ENCODE data around the gene PEX5L. TPM values are rescaled to one million over a fixed set of nuclear protein-coding genes. Genes with fewer than 3 reads are reported as not detected.
A peak's percentile ranks its signal among the peaks of the same experiment; 100 is the strongest.

The PEX5L gene
- total and polyA plus RNA-seq, 2 experiments from 2014 or later: 0.13 to 0.63 TPM

DNA sequence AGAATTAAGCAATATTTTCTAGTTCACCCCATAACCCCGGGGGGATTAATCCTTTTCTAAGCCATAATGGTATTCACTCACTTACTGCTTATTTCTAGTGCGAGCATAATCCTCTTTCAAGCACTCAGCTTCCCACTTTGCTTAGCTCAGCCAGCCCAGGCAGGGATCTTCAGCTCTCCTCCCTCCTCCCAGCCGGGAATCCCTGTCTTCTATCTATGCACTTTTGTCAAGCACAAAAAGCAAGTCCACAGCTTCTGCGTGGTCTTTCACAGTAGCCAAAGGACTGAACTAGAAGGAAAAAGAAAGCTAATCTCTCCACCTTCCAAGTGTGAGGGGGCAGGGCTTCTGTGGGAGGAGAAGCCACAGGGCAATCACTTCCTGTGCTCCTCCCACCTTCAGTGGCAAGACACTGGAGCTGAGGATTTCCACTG lies 62.8 kb downstream of the PEX5L start:
- Histone ChIP-seq H3K27me3 (no peaks in the 10 kb centered on the region), H3K79me2 (no peaks in the 10 kb centered on the region), H2AFZ (peak overlapping the region; percentile 33), H3K36me3 (replicated peaks; ENCODE audit: insufficient read depth, low read depth) (no peaks in the 10 kb centered on the region), H3K9me3 (ENCODE audit: low read depth) (no peaks in the 10 kb centered on the region), H3K9me2 (replicated peaks; ENCODE audit: insufficient read depth) (no peaks in the 10 kb centered on the region), H3K4me2 (peak overlapping the region; percentile 15), H4K20me1 (ENCODE audit: insufficient read depth, poor library complexity, severe bottlenecking) (no peaks in the 10 kb centered on the region), H3K4me1 (ENCODE audit: insufficient read depth) (no peaks in the 10 kb centered on the region), H3K27ac (no peak overlapping the region), H3K4me3 (no peak overlapping the region)
- peak; percentile 7 for DNase-seq (ENCODE audit: low spot score)
- TF ChIP-seq, protein P1, sequence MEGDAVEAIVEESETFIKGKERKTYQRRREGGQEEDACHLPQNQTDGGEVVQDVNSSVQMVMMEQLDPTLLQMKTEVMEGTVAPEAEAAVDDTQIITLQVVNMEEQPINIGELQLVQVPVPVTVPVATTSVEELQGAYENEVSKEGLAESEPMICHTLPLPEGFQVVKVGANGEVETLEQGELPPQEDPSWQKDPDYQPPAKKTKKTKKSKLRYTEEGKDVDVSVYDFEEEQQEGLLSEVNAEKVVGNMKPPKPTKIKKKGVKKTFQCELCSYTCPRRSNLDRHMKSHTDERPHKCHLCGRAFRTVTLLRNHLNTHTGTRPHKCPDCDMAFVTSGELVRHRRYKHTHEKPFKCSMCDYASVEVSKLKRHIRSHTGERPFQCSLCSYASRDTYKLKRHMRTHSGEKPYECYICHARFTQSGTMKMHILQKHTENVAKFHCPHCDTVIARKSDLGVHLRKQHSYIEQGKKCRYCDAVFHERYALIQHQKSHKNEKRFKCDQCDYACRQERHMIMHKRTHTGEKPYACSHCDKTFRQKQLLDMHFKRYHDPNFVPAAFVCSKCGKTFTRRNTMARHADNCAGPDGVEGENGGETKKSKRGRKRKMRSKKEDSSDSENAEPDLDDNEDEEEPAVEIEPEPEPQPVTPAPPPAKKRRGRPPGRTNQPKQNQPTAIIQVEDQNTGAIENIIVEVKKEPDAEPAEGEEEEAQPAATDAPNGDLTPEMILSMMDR (IDR thresholded peaks at IDR 0.05; ENCODE audit: poor library complexity): no peak
- no peak for TF ChIP-seq EZH2phosphoT487 (IDR thresholded peaks at IDR 0.05; ENCODE audit: low read depth, severe bottlenecking, unreplicated experiment)
- WGBS (ENCODE audit: low lambda C conversion rate, missing lambda C conversion rate): 28% methylated on average over 4 of the region's 4 CpGs

GRCh38 chr3:179972881-179973423 lies 63.8 kb downstream of the PEX5L start:
- 87% methylated on average over 2 of the region's 2 CpGs for WGBS (ENCODE audit: low lambda C conversion rate, missing lambda C conversion rate)
- Histone ChIP-seq H2AFZ (no peak overlapping the region), H3K4me3 (no peak overlapping the region), H3K36me3 (replicated peaks; ENCODE audit: insufficient read depth, low read depth) (no peaks in the 10 kb centered on the region), H3K79me2 (no peaks in the 10 kb centered on the region), H3K9me3 (ENCODE audit: low read depth) (no peaks in the 10 kb centered on the region), H3K4me1 (ENCODE audit: insufficient read depth) (no peaks in the 10 kb centered on the region), H3K27me3 (no peaks in the 10 kb centered on the region), H3K4me2 (no peak overlapping the region), H3K9me2 (replicated peaks; ENCODE audit: insufficient read depth) (no peaks in the 10 kb centered on the region), H3K27ac (no peak overlapping the region), H4K20me1 (ENCODE audit: insufficient read depth, poor library complexity, severe bottlenecking) (no peaks in the 10 kb centered on the region)
- no peak for DNase-seq (ENCODE audit: low spot score)
- no peak for TF ChIP-seq EZH2 (IDR thresholded peaks at IDR 0.05; ENCODE audit: borderline replicate concordance)
- TF ChIP-seq EZH2phosphoT487 (IDR thresholded peaks at IDR 0.05; ENCODE audit: low read depth, severe bottlenecking, unreplicated experiment): no peak
- TF ChIP-seq, protein P1 (IDR thresholded peaks at IDR 0.05; ENCODE audit: poor library complexity): no peak

DNA sequence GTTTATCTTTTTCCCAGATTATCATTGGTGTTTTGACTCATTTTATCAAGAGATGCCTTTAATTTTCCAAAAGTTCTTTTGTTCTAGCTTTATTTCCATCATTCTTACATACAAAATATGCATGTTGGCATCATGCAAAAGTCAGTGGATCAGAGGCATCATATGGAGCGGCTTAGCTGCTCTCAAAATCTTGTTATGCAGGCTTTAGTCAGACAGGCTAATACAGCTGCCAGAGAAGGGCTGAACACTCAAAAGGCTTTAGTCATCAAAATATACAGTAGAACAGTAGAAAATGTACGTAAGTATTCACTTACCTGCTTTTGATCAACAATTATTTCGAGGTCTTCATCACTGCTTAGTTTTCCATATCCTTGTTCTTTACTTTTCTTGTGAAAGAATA lies 65.5 kb downstream of the PEX5L start:
- Histone ChIP-seq H3K4me3 (no peak overlapping the region), H3K79me2 (no peaks in the 10 kb centered on the region), H3K27ac (no peak overlapping the region), H3K36me3 (replicated peaks; ENCODE audit: insufficient read depth, low read depth) (no peaks in the 10 kb centered on the region), H2AFZ (no peak overlapping the region), H3K4me1 (ENCODE audit: insufficient read depth) (no peaks in the 10 kb centered on the region), H3K4me2 (no peak overlapping the region), H3K27me3 (no peaks in the 10 kb centered on the region), H4K20me1 (ENCODE audit: insufficient read depth, poor library complexity, severe bottlenecking) (no peaks in the 10 kb centered on the region), H3K9me2 (replicated peaks; ENCODE audit: insufficient read depth) (no peaks in the 10 kb centered on the region), H3K9me3 (ENCODE audit: low read depth) (no peaks in the 10 kb centered on the region)
- no peak for TF ChIP-seq EZH2phosphoT487 (IDR thresholded peaks at IDR 0.05; ENCODE audit: low read depth, severe bottlenecking, unreplicated experiment)
- no peak for TF ChIP-seq EZH2 (IDR thresholded peaks at IDR 0.05; ENCODE audit: borderline replicate concordance)
- TF ChIP-seq, protein P1 (IDR thresholded peaks at IDR 0.05; ENCODE audit: poor library complexity): no peak
- WGBS (ENCODE audit: low lambda C conversion rate, missing lambda C conversion rate): 84% methylated on average over 3 of the region's 3 CpGs
- no peak for DNase-seq (ENCODE audit: low spot score)
